ENCODE results near the gene CPXM2. TPM values are rescaled to one million over a fixed set of nuclear protein-coding genes. Genes with fewer than 3 reads are reported as not detected.

Gene CPXM2
- total RNA-seq, 1 experiment from 2014 or later: not detected

DNA sequence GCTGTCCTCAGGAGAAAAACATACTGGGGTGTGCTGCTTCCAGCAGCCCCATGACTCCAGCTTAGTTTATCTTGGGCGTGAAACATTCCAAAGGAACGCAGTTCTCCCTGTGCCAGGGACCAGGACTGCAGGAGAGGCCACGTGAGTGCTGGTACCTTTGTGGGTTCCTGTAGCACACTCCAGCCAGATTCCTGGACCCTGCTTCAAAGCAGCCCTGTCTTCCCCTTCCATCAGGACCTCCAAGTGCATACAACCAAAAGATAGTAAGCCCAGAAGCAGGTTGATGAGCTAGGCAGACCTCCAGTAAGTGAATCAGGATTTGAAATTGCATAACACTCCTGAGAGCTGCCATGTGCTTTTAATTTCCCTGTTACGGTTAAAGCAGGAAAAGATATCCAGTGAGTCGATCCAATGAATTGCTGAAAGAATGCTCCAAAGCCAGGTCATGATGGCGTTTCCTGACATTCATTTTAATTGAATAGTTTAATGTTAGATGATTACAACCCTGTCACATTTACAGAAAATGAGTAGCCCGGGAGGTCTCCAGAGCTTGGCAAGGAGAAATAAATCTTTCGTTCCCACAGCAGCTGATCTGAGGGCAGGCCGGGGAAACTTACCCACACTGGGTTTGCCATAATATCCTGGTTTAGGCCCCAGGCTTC lies 38.9 kb upstream of the CPXM2 start:
- ATAC-seq: no peak
- Histone ChIP-seq H3K27me3 (ENCODE audit: control insufficient read depth, insufficient read depth, low read length) (peaks cover 2% of the 10 kb centered on the region), H3K27ac (ENCODE audit: low read length) (no peak overlapping the region), H3K4me1 (ENCODE audit: control insufficient read depth, insufficient read depth, low read length) (no peaks in the 10 kb centered on the region), H3K4me3 (ENCODE audit: low read depth in 2 of 2, low read length in 2 of 2) (no peak overlapping the region), H3K36me3 (ENCODE audit: control insufficient read depth, insufficient read depth, low read length) (no peaks in the 10 kb centered on the region), H3K9me3 (ENCODE audit: control insufficient read depth, insufficient read depth, low read depth, low read length) (no peaks in the 10 kb centered on the region)
- POLR2A ChIA-PET: no interaction called here
- no TSS peak for BruUV-seq (replicated peaks)
- in situ Hi-C loops (cut with HindIII; ENCODE audit: low pct_unique_long_range_greater_than_20kb, low sequenced_read_pairs) (no loop called here), intact Hi-C loops (cut with micrococcal nuclease; ENCODE audit: unreplicated experiment) (no loop called here)
- CTCF ChIA-PET: no interaction called here
- DNase-seq (ENCODE audit: low read depth, low spot score): no peak
- TF ChIP-seq TCF7L2 (IDR thresholded peaks at IDR 0.05; ENCODE audit: low read depth, low read length): no peak
- TF ChIP-seq, protein P1, sequence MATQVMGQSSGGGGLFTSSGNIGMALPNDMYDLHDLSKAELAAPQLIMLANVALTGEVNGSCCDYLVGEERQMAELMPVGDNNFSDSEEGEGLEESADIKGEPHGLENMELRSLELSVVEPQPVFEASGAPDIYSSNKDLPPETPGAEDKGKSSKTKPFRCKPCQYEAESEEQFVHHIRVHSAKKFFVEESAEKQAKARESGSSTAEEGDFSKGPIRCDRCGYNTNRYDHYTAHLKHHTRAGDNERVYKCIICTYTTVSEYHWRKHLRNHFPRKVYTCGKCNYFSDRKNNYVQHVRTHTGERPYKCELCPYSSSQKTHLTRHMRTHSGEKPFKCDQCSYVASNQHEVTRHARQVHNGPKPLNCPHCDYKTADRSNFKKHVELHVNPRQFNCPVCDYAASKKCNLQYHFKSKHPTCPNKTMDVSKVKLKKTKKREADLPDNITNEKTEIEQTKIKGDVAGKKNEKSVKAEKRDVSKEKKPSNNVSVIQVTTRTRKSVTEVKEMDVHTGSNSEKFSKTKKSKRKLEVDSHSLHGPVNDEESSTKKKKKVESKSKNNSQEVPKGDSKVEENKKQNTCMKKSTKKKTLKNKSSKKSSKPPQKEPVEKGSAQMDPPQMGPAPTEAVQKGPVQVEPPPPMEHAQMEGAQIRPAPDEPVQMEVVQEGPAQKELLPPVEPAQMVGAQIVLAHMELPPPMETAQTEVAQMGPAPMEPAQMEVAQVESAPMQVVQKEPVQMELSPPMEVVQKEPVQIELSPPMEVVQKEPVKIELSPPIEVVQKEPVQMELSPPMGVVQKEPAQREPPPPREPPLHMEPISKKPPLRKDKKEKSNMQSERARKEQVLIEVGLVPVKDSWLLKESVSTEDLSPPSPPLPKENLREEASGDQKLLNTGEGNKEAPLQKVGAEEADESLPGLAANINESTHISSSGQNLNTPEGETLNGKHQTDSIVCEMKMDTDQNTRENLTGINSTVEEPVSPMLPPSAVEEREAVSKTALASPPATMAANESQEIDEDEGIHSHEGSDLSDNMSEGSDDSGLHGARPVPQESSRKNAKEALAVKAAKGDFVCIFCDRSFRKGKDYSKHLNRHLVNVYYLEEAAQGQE (IDR thresholded peaks at IDR 0.05; ENCODE audit: insufficient read depth in 1 of 2, low read depth in 2 of 2, low read length in 1 of 2): no peak
- TF ChIP-seq, protein P2, sequence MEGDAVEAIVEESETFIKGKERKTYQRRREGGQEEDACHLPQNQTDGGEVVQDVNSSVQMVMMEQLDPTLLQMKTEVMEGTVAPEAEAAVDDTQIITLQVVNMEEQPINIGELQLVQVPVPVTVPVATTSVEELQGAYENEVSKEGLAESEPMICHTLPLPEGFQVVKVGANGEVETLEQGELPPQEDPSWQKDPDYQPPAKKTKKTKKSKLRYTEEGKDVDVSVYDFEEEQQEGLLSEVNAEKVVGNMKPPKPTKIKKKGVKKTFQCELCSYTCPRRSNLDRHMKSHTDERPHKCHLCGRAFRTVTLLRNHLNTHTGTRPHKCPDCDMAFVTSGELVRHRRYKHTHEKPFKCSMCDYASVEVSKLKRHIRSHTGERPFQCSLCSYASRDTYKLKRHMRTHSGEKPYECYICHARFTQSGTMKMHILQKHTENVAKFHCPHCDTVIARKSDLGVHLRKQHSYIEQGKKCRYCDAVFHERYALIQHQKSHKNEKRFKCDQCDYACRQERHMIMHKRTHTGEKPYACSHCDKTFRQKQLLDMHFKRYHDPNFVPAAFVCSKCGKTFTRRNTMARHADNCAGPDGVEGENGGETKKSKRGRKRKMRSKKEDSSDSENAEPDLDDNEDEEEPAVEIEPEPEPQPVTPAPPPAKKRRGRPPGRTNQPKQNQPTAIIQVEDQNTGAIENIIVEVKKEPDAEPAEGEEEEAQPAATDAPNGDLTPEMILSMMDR (IDR thresholded peaks at IDR 0.05): no peak
- TF ChIP-seq SIN3A (IDR thresholded peaks at IDR 0.05; ENCODE audit: borderline replicate concordance, insufficient read depth, low read depth, low read length): no peak
- TF ChIP-seq POLR2AphosphoS5 (IDR thresholded peaks at IDR 0.05; ENCODE audit: low read depth, low read length): no peak

DNA sequence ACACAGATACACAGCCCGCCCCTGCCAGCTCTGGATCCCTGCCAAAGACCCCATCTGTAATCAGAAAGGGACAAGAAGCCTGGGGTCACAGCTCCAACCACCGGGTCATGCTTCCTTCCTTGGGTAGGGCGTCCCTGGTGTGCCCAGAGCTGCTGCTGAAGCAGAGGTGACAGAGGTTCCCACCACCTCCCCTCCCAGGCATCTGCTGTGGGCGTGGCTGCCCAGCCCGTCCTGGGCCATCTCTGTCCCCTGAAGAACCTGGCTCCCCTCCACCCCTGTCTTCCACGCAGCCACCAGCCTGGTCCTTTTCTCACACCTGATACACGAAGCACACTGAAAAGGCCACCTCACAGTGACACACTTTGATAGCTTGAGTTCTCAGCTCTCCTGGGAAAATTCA lies 38.2 kb upstream of the CPXM2 start:
- no peak overlapping the region for H3K27ac ChIP-seq (ENCODE audit: low read length)
- H3K27me3 ChIP-seq (ENCODE audit: control insufficient read depth, insufficient read depth, low read length): peaks cover 8% of the 10 kb centered on the region
- no peak for DNase-seq (ENCODE audit: low read depth, low spot score)
- intact Hi-C loops (cut with micrococcal nuclease; ENCODE audit: unreplicated experiment) (no loop called here), in situ Hi-C loops (cut with HindIII; ENCODE audit: low pct_unique_long_range_greater_than_20kb, low sequenced_read_pairs) (no loop called here)
- BruUV-seq (replicated peaks): no TSS peak
- no peak for ATAC-seq
- TF ChIP-seq, protein P2 (IDR thresholded peaks at IDR 0.05): no peak
- TF ChIP-seq TCF7L2 (IDR thresholded peaks at IDR 0.05; ENCODE audit: low read depth, low read length) (no peak), SIN3A (IDR thresholded peaks at IDR 0.05; ENCODE audit: borderline replicate concordance, insufficient read depth, low read depth, low read length) (no peak), POLR2AphosphoS5 (IDR thresholded peaks at IDR 0.05; ENCODE audit: low read depth, low read length) (no peak)
- TF ChIP-seq, protein P1 (IDR thresholded peaks at IDR 0.05; ENCODE audit: insufficient read depth in 1 of 2, low read depth in 2 of 2, low read length in 1 of 2): no peak
- no peak overlapping the region for H3K4me3 ChIP-seq (ENCODE audit: low read depth in 2 of 2, low read length in 2 of 2)
- CTCF ChIA-PET: no interaction called here
- POLR2A ChIA-PET: no interaction called here
- H3K9me3 ChIP-seq (ENCODE audit: control insufficient read depth, insufficient read depth, low read depth, low read length): no peaks in the 10 kb centered on the region
- 0 out of 2 replicates have a peak, but pooled peaks cover 2% of the 10 kb centered on the region for H3K36me3 ChIP-seq (ENCODE audit: control insufficient read depth, insufficient read depth, low read length)
- no peaks in the 10 kb centered on the region for H3K4me1 ChIP-seq (ENCODE audit: control insufficient read depth, insufficient read depth, low read length)

Data from Panc1 (cell line).